ENCODE results near the gene THAP7. TPM values are rescaled to one million over a fixed set of nuclear protein-coding genes. Genes with fewer than 3 reads are reported as not detected.

Gene THAP7
- total and polyA plus RNA-seq, 2 of the 13 experiments (the other 11 are each of a cell fraction or from before 2014, with no cell fraction given), result 13.0 to 25.5 TPM

- in situ Hi-C loops (cut with HindIII; ENCODE audit: extremely low pct_ligation_motif_present, low pct_unique_long_range_greater_than_20kb) (loop anchor here (5.0 kb wide), 1 partner anchor 35 kb away; the partner anchor contains the start of gene CRKL), intact Hi-C loops (cut with micrococcal nuclease; ENCODE audit: unreplicated experiment) (loop anchor here (1.0 to 10.0 kb wide), 2 partner anchors 35 to 178 kb away; partner anchors contain the start of genes CRKL and SERPIND1)
- Histone ChIP-seq H3K27ac (ENCODE audit: extremely low read length, insufficient read depth, low read length) (peak overlapping the region; percentile 82), H3K4me2 (ENCODE audit: low read depth, low read length) (peak overlapping the region; percentile 72), H3K27me3 (ENCODE audit: control insufficient read depth in 1 of 2, insufficient read depth in 2 of 2, low read length in 2 of 2) (no peaks in the 10 kb centered on the region; a peak in 1 of 5 replicates), H2AFZ (ENCODE audit: low read length) (no peak overlapping the region), H3K36me3 (replicated peaks in 1 of 2; ENCODE audit: control insufficient read depth in 1 of 2, insufficient read depth in 2 of 2, low read length in 2 of 2) (peaks cover 1 to 13% of the 10 kb centered on the region in 2 experiments), H3K9ac (ENCODE audit: insufficient read depth, low read depth, low read length) (peak overlapping the region; percentile 58), H4K20me1 (ENCODE audit: insufficient read depth, low read length) (peaks cover 17% of the 10 kb centered on the region), H3K4me1 (ENCODE audit: insufficient read depth, low read length) (peaks cover 88% of the 10 kb centered on the region), H3K9me3 (ENCODE audit: low read length) (no peaks in the 10 kb centered on the region), H3K79me2 (ENCODE audit: insufficient read depth, low read length) (peaks cover 81% of the 10 kb centered on the region), H3K4me3 (replicated peaks in 1 of 3; ENCODE audit: insufficient read depth in 1 of 3, low read depth in 2 of 3, low read length in 3 of 3) (peak overlapping the region in 2 of 3 experiments; percentile 8 to 19; a peak in 2 of 6 replicates)
- FAIRE-seq, result peak; percentile 66
- DNase-seq (ENCODE audit: low spot score), result peak; percentile 77
- POLR2A ChIA-PET, result interaction anchor here (0.7 to 5.0 kb wide), 6 partner anchors 11 to 67 kb away, joined by 3 to 14 read pairs (median 7); partner anchors contain the start of genes CRKL, LZTR1 and THAP7
- peak; percentile 21 for ATAC-seq
- no TSS peak for BruUV-seq (replicated peaks)
- CTCF ChIA-PET (ENCODE audit: low intra/inter-chr PET ratio, low total read pairs), result interaction anchor here (0.6 kb wide), 1 partner anchor 9 kb away, joined by 3 read pairs; no protein-coding TSS in a partner anchor
- WGBS (ENCODE audit: low lambda C conversion rate), result 22% methylated on average over 13 of the region's 13 CpGs
- peak; percentile 90 for TF ChIP-seq SAP130 (CRISPR knock-in tag; IDR thresholded peaks at IDR 0.05; ENCODE audit: low read depth)
- TF ChIP-seq SKI (IDR thresholded peaks at IDR 0.05; ENCODE audit: partially characterized antibody), result peak; percentile 57
- 0 out of 2 replicates have a peak, but pooled peaks have one; percentile 38 for TF ChIP-seq ZNF430 (CRISPR knock-in tag; IDR thresholded peaks at IDR 0.05)
- no peak for TF ChIP-seq ZNF564 (CRISPR knock-in tag; IDR thresholded peaks at IDR 0.05)
- no peak for TF ChIP-seq NR2F1 (CRISPR knock-in tag; IDR thresholded peaks at IDR 0.05)
- TF ChIP-seq RXRB (CRISPR knock-in tag; IDR thresholded peaks at IDR 0.05; ENCODE audit: borderline replicate concordance), result peak; percentile 45; the same call in 1 of the 2 replicates
- TF ChIP-seq ZNF513 (CRISPR knock-in tag; conservative IDR thresholded peaks at IDR 0.05), result no peak
- TF ChIP-seq PRPF4 (IDR thresholded peaks at IDR 0.05; ENCODE audit: low read depth, low read length, poor library complexity, severe bottlenecking), result no peak
- TF ChIP-seq PAF1 (CRISPR knock-in tag; IDR thresholded peaks at IDR 0.05), result no peak
- TF ChIP-seq MAFK (conservative IDR thresholded peaks at IDR 0.05 in 1 of 2, IDR thresholded peaks at IDR 0.05 in 1 of 2; ENCODE audit: low read length in 2 of 2), result no peak
- no peak for TF ChIP-seq ZNF878 (CRISPR knock-in tag; IDR thresholded peaks at IDR 0.05)
- TF ChIP-seq ZNF629 (CRISPR knock-in tag; conservative IDR thresholded peaks at IDR 0.05), result no peak
- TF ChIP-seq GLI4 (CRISPR knock-in tag; IDR thresholded peaks at IDR 0.05; ENCODE audit: borderline replicate concordance), result 0 out of 2 replicates have a peak, but pooled peaks have one; percentile 18
- TF ChIP-seq ZMAT3 (CRISPR knock-in tag; conservative IDR thresholded peaks at IDR 0.05), result no peak; the same call in 1 of the 2 replicates
- TF ChIP-seq MZF1 (CRISPR knock-in tag; IDR thresholded peaks at IDR 0.05; ENCODE audit: borderline replicate concordance), result no peak
- TF ChIP-seq ZNF552 (CRISPR knock-in tag; IDR thresholded peaks at IDR 0.05; ENCODE audit: borderline replicate concordance), result no peak
- TF ChIP-seq FOSL1 (CRISPR knock-in tag; IDR thresholded peaks at IDR 0.05; ENCODE audit: borderline replicate concordance), result no peak
- peak; percentile 53 for TF ChIP-seq TBX3 (IDR thresholded peaks at IDR 0.05; ENCODE audit: borderline replicate concordance)
- TF ChIP-seq PAXIP1 (CRISPR knock-in tag; conservative IDR thresholded peaks at IDR 0.05), result peak; percentile 80
These were observed 49.2 kb downstream of the THAP7 start for GRCh38 chr22:20952544-20953341.
